ENCODE results near the gene CFAP58.

DNA sequence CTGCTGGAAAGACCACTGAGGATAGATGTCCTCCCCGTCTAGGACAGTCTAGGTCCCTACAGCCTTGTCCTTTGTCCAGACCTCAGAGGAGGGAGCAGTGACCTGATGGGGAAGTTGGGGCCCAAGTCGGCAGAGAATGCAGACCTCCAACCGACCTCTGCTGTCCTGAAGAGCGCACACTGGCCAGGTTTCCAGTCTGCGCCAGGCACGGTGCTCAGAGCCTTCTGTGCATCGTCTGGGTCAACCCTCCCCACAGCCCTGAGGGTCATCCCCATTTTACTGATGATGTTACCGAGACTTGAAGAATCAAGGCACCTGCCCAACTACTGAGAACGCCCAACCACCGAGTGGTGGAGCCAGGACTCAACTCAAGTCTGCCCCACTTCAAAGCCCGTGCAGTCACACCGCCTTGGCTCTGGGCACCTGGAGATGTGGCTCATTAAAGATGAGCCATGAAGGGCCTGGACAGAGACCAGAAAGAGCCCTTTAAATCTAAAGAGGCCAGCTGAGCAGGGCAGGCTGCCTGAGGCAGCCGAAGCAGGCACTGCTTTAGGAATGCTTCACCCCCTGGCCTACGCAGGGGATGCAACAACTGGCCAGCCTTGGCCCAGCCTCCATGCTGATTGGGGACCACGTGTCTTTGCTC is 19.8 kb upstream of the CFAP58 start:
- TF ChIP-seq, protein P1, sequence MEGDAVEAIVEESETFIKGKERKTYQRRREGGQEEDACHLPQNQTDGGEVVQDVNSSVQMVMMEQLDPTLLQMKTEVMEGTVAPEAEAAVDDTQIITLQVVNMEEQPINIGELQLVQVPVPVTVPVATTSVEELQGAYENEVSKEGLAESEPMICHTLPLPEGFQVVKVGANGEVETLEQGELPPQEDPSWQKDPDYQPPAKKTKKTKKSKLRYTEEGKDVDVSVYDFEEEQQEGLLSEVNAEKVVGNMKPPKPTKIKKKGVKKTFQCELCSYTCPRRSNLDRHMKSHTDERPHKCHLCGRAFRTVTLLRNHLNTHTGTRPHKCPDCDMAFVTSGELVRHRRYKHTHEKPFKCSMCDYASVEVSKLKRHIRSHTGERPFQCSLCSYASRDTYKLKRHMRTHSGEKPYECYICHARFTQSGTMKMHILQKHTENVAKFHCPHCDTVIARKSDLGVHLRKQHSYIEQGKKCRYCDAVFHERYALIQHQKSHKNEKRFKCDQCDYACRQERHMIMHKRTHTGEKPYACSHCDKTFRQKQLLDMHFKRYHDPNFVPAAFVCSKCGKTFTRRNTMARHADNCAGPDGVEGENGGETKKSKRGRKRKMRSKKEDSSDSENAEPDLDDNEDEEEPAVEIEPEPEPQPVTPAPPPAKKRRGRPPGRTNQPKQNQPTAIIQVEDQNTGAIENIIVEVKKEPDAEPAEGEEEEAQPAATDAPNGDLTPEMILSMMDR (IDR thresholded peaks at IDR 0.05; ENCODE audit: low read depth, low read length, missing input control): no peak
- TF ChIP-seq MAX (IDR thresholded peaks at IDR 0.05) (no peak), RAD21 (IDR thresholded peaks at IDR 0.05) (no peak), HNF4A (conservative IDR thresholded peaks at IDR 0.05) (no peak), NR2F2 (IDR thresholded peaks at IDR 0.05) (no peak), JUND (IDR thresholded peaks at IDR 0.05) (no peak), YY1 (IDR thresholded peaks at IDR 0.05) (no peak), SP1 (IDR thresholded peaks at IDR 0.05) (no peak), GABPA (IDR thresholded peaks at IDR 0.05 in 1 of 2, conservative IDR thresholded peaks at IDR 0.05 in 1 of 2) (no peak), ZBTB33 (IDR thresholded peaks at IDR 0.05) (no peak)

All from liver (tissue), 3 donors.